Anterior cingulate cortex (tissue), 58 donors: ENCODE measurements around the gene PGPEP1.
"Not testable (repeated sequence)": the region's sequence is repeated elsewhere in the genome, so short reads cannot be mapped to it uniquely, and the experiment has no call there.

Experiments used
- DNase-seq, 58 donors: peaks; one replicate each; lab custom pipeline; 2025; lab: John Stamatoyannopoulos, UW

PGPEP1 gene

GRCh38 chr19:18328340-18329034, 11.9 kb upstream of the PGPEP1 start:
- peak in 57 of 58 donors; percentile 47 to 97 (median 89) for DNase-seq

DNA sequence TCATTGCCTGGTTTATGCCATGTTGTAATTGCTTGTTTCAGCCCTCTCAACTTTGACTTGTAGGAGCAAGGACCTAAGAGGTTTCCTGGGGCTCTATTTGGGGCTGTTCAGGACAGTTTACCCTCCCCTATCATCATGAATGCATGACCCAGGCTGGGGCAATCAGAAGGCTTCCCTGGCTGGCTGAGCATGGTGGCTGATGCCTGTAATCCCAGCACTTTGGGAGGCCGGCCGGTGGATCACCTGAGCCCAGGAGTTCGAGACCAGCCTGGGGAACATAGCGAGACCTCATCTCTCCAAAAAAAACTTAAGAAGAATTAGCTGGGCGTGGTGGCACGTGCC, 11.4 kb upstream of the PGPEP1 start:
- DNase-seq = no peak

- no peak for DNase-seq
Observed at GRCh38 chr19:18330868-18331267, 9.5 kb upstream of the PGPEP1 start.

DNA sequence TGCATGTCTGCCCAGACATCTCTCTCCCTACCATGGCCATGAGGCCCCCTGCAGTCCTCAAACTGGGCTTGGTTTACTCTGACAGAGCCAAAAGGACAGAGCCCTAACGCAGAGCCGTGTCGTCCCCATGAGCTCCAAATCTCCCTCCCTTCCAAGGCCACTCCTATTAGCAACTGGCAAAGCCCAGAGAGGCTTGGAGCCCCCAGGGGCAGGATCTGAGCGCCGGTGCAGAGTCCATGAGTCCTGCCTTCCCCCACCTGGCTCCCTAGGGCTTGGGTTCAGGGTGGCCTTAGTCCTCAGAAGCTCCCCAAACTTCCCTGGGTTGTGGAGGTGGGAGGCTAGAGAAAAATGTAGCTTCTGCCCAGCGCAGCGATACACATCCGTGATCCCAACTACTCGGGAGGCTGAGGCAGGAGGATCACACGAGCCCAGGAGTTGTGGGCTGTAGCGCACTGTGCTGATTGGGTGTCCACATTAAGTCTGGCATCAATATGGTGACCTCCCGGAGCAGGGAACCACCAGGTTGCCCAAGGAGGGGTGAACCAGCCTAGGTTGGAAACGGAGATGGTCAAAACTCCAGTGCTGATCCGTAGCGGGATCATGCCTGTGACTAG, 7.4 kb upstream of the PGPEP1 start:
- DNase-seq = no peak

DNA sequence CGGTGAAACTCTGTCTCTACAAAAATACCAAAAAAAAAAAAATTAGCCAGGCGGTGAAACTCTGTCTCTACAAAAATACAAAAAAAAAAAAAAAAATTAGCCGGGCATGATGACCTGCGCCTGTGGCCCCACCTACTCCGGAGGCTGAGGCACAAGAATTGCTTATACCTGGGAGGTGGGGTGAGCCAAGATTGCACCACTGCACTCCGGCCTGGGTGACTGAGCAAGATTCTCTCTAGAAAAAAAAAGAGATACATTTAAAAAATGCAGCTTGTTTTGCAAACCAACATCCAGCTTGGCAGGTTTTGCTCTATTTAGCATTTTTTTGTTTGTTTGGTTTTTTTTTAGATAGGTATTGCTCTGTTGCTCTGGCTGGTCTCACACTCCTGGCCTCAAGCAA, 6.7 kb upstream of the PGPEP1 start:
- no peak for DNase-seq

- no peak for DNase-seq
Observed at GRCh38 chr19:18336121-18336520, 4.3 kb upstream of the PGPEP1 start.

DNA sequence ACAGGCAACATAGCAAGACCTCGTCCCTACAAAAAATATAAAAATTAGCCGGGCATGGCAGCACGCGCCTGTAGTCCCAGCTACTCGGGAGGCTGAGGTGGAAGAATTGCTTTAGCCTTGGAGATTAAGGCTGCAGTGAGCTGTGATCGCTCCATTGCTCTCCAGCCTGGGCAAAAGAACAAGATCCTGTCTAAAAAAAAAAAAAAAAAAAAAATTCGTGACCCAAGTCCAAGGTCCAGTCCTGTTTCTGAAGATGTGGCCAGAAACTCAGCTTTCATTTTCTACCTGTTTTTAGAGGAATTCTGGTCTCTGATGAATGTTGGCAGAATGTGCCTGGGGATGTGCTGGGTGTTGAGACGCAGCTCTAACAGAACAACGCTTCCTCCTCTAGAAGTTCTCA, 1.9 kb upstream of the PGPEP1 start:
- no peak for DNase-seq

- DNase-seq = no peak
Observed at GRCh38 chr19:18339723-18340122, 675 bp upstream of the PGPEP1 start.

DNA sequence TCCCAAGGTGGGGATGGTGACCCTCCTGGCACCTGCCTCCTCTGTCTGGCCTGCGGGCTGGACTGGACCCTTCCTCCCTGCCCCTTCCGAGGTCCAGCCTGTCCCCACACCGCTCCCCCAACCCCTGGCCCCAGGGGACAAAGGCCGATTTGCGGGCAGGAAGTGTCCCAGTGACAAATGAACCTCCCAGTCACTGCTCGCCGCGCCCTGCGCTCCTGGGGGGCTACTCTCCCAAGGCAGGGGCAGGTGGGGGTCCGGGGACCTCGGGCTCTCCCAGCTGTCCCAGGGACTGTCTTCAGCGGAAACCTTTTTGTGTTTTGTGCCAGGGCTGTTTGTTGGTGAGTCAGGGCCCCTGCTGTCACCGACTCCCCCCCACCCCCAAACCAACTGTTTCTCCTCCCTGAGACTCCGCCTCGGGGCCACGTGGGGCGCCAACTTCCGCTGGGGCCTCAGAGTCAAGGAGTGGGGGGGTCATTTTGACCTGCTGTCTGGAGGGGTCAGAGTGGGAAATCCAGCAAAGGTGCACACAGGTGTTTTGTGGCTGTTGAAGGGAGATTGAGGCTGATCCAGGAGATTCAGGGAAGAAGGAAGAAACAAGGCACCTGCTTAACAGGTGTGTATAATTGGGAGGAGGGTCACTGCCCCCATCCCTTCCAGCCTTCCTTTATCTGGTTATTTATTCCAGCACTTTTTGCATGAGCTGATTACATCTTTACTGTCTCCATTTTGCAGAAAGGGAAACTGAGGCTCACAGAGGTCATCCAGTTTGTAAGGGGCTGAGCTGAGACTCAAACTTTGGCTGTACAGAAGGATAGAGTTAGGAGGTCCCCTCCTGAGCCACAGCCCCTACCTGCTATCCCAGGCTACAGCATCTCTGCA, 831 bp downstream of the PGPEP1 start:
- peak in 48 of 58 donors; percentile 3 to 69 (median 30) for DNase-seq

- no peak for DNase-seq
Observed at GRCh38 chr19:18342090-18342632, 1.8 kb downstream of the PGPEP1 start.

DNA sequence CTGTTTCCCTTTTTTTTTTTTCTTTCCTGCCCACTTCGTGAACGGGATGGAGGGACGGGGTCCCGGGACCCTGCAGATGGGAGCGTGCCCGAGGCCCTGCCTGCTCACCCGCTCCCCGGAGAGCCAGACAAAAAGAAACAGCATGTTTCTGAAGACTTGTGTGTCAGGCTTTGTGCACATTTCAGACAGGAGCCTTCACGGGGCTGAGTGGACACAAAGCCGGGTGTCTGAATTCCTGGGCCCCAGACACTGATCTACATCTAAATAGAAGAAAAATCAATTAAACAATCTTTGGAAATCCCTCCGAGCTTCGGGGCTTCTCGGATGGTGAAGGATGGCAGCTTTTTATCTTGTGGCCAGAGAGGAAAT, 4.2 kb downstream of the PGPEP1 start:
- no peak for DNase-seq

DNA sequence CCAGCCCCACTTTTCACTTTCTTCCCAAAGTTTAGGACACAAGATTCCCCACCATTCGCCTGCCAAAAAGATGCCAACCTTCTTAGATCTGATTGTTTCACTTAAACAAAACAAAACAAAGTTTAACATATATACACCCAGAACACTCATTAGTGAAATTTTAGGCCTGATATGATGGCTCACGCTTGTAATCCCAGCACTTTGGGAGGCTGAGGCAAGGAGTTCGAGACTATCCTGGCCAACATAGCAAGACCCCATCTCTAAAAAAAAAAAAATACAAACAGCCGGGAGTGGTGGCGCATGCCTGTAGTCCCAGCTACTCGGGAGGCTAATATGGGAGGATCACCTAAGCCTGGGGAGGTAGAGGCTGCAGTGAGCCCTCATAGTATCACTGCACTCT, 4.9 kb downstream of the PGPEP1 start:
- no peak for DNase-seq

DNA sequence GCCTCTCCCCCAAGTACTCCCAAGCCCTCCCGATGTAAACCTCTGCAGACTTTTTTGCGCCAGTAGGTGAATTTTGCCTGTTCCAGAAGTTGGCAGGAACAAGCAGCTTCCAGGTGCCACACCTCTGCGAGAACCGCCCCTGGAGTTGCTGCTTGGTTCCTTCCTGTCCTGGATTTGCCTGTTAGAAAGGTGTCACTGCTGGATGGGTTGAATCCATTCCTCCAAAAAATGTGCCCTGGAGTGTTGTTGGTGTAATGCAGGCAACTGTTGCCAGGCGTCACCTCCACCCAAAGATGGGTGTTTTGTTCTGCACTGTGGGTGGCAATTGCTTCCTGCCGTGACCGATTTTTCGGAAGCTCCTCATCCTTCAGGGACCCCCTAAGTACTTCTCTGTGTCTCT, 5.7 kb downstream of the PGPEP1 start:
- peak in 1 of 58 donors; percentile 16 for DNase-seq

DNA sequence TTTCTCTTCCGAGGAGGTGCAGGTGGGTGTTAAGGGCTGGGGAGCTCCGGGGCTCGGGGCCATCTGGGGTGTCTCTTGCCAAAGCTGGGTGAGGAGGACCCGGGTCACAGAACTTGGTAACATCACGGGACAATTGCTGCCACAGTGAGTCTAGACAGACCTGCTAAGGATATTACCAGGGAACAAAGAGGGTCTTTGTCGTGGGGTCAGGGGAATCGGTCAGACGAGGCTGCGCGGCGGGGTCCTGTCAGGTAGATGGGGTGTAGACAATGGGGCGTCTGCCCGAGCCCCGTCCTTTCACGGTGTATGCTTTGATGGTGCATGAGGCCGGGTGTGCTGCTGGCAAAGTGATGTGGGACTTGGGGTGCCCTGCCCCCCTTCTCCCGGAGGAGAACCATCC, 7.8 kb downstream of the PGPEP1 start:
- DNase-seq = no peak

GRCh38 chr19:18348818-18349339, 8.5 kb downstream of the PGPEP1 start:
- not testable (repeated sequence) for DNase-seq

DNA sequence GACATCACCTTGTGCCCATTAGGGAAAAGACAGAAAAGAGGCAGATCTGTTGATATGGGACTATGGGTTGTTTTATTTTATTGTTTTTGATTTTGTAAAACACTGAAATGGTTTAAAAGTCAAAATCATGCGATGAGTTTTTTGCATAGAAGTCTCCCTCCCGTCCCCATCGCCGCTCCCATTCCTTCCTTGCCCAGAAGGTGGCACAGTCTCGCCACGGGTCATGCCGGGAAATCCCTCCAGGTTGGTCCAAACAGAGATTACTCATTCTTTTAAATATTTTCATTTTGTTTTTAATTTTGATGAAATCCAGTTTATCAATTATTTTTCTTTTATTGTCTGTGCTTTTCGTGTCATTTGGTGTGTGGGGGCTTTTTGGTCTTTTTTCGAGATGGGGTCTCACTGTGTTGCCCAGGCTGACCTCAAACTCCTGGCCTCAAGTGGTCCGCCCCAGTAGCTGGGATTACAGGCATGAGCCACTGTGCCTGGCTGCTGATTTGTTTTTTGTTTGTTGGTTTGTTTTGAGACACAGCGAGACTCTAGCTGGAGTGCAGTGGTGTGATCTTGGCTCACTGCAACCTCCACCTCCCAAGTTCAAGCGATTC, 9.2 kb downstream of the PGPEP1 start:
- DNase-seq = peak in 11 of 58 donors; percentile 1 to 35 (median 7)

DNA sequence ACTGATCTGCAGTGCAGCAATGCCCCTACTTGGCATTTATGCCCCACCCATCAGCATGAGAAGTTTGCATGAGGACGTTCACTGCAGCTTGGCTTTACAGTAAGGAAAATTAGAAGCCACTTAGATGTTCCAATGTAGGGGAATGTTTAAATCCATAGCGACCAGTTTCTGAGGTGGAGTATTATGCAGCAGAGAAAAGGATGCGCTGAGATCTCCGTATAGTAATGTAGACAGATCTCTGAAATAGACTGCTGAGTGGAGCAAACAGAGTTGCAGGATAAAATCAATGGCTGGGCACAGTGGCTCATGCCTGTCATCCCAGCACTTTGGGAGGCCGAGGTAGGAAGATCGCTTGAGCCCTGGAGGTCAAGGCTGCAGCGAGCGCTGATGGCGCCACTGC, 10.1 kb downstream of the PGPEP1 start:
- DNase-seq = no peak

DNA sequence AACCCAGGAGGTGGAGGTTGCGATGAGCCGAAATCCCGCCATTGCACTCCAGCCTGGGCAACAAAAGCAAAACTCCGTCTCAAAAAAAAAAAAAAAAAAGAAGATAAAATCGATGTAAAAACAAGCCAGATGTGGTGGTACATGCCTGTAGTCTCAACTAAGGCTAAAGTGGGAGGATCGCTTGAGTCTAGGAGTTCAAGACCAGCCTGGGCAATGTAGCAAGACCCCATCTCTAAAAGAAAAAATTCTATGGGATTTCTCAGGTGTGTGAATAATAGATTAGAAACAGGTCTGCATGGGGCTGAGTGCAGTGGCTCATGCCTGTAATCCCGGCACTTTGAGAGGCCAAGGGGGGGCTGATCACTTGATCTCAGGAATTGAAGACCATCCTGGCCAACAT, 11.1 kb downstream of the PGPEP1 start:
- DNase-seq = no peak

DNA sequence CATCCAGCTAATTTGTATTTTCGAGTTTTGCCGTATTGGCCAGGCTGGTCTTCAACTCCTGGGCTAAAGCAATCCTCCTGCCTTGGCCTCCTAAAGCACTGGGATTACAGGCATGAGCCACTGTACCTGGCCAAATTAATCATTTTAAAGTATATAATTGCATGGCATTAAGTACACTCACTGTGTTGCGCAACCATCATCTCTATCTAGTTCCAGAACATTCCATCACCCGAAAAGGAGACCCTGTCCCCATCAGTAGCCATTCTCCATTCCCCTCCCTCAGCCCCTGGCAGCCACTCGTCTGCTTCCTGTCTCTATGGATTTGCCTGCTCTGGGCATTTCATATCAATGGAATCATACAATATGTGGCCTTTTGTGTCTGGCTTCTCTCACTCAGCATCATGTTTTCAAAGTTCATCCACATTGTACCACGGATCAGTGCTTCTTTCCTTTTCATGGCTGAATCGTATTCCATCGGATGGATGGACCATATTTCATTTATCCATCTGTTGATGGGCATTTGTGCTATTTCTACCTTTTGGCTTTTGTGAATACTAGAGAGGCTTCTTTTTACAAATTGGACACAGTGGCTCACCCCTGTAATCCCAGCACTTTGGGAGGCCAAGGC, 13.1 kb downstream of the PGPEP1 start:
- DNase-seq = no peak

DNA sequence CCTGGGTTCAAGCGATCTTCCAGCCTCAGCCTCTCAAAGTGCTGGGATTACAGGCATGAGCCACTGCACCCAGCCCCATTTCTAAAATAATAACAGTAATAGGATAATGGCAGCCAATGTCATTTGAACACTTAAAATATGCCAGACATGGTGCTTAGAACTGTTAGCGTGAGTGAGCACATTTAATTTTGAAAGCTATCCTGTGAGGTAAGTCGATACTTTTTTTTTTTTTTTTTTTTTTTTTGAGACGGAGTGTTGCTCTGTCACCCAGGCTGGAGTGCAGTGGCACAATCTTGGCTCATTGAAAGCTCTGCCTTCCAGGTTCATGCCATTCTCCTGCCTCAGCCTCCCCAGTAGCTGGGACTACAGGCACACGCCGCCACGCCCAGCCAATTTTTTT, 14.3 kb downstream of the PGPEP1 start:
- not testable (repeated sequence) for DNase-seq
